Fibroblast of lung (primary cell): ENCODE data around the gene ZNF516.

Experiments
- CTCF ChIP-seq, 2 donors: IDR thresholded peaks in 1 of 2; conservative IDR thresholded peaks in 1 of 2; 1 replicate in 1 of 2; 2 replicates in 1 of 2; pipeline ENCODE4 v1.5.1; 2011 to 2012; ENCODE audit warnings: low read length in 2 of 2, control low read depth in 1 of 2, inconsistent platforms in 1 of 2, low read depth in 1 of 2, mild to moderate bottlenecking in 1 of 2
- EZH2 ChIP-seq: IDR thresholded peaks from 2 replicates; pipeline ENCODE4 v1.5.1; 2012; ENCODE audit warnings: low read length, control low read depth, mild to moderate bottlenecking; ENCODE audit errors: missing control alignments

- TF ChIP-seq CTCF (conservative IDR thresholded peaks at IDR 0.05 in 1 of 2, IDR thresholded peaks at IDR 0.05 in 1 of 2; ENCODE audit: low read depth in 1 of 2, low read length in 2 of 2) (no peak), EZH2 (no peak)
These were observed 175.7 kb downstream of the ZNF516 start for GRCh38 chr18:76319366-76319765.
